ENCODE measurements around the gene MATCAP1. TPM values are rescaled to one million over a fixed set of nuclear protein-coding genes. Genes with fewer than 3 reads are reported as not detected.
A peak's percentile ranks its signal among the peaks of the same experiment; 100 is the strongest.

MATCAP1 gene
- total RNA-seq, 1 experiment from 2014 or later: 36.5 TPM

DNA sequence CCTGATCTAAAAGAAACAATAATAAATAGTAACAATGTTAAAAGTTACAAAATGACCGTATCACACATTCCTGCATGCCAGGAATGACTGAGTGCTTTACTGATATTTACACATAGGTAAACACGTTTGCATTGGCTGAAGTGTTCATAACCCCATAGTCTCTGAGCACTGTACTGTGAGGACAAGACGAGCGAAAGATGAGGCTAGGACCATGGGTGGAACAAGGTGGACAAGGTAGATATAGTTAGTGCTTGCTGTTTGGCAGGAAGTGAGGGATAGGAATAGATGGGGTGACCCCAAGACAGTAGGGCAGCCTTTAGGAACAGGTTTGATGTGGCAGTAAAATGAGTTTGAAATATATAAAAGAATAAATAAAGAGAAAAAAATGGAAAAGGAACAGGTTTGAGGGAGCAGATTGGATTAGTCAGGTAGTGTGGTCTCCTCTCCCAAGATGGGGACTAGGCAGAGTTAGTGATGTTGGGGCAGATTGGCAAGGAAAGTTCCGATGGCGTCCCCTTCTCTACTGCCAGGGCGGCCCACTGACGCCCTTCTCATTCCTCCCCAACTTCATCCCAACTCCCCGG, 7.7 kb upstream of the MATCAP1 start:
- no TSS peak for BruUV-seq (replicated peaks)
- intact Hi-C loops (cut with micrococcal nuclease; ENCODE audit: unreplicated experiment): no loop called here
- CTCF ChIA-PET: interaction anchor here (0.7 kb wide), 1 partner anchor 55 kb away, joined by 7 read pairs; no protein-coding TSS in a partner anchor
- H3K9me3 Mint-ChIP-seq (ENCODE audit: low read depth, unreplicated experiment): no peaks in the 10 kb centered on the region
- no peak for TF ChIP-seq CTCF (IDR thresholded peaks at IDR 0.05; ENCODE audit: unreplicated experiment)
- no peaks in the 10 kb centered on the region for H3K27me3 Mint-ChIP-seq (ENCODE audit: unreplicated experiment)
- no peak for DNase-seq
- H3K4me3 Mint-ChIP-seq (ENCODE audit: low read depth, unreplicated experiment): peak overlapping the region; percentile 87
- H3K36me3 Mint-ChIP-seq (ENCODE audit: insufficient read depth, unreplicated experiment): peaks cover 53% of the 10 kb centered on the region
- H3K4me1 Mint-ChIP-seq (ENCODE audit: low read depth, unreplicated experiment): peaks cover 30% of the 10 kb centered on the region
- H3K27ac Mint-ChIP-seq (ENCODE audit: unreplicated experiment): peak overlapping the region; percentile 82

DNA sequence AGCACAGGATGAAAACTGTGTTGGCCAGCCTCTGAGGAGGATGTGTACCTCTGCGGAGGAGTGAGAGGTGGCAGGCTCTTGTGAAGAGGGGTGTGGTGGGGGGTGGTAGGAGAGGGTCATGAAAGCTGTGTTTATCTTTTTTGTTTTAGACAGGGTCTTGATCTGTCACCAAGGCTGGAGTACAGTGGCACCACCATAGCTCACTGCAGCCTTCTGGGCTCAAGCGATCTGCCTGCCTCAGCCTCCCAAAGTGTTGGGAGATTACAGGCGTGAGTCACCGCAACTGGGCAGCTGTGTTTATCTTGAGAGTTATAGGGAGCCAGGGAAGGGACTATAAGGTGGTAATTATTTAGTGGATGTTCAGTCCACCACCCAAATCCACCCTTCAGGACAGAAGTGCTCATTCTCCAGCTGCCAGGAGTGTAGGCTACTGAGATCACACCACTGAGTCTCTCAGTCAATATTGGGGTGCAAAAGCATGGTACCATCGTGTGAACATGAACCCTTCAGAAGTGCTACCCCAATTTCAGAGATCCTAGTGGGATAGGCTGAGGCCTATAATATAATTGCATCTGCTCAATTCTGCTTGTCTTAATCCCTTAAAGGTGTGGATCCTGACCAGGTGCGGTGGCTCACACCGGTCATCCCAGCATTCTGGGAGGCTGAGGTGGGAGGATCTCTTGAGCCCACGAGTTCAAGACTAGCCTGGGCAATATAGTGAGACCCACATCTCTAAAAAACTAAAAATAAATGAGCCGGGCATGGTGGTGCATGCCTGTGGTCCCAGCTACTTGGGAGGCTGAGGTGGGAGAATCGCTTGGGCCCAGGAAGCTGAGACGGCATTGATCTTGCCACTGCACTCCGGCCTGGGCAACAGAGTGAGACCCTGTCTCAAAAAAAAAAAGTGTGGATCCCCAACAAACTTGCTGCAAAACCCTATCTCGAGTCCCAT, 7.0 kb upstream of the MATCAP1 start:
- BruUV-seq (replicated peaks): no TSS peak
- peaks cover 23% of the 10 kb centered on the region for H3K4me1 Mint-ChIP-seq (ENCODE audit: low read depth, unreplicated experiment)
- DNase-seq: no peak
- CTCF ChIA-PET: no interaction called here
- TF ChIP-seq CTCF (IDR thresholded peaks at IDR 0.05; ENCODE audit: unreplicated experiment): no peak
- peak overlapping the region; percentile 87 for H3K4me3 Mint-ChIP-seq (ENCODE audit: low read depth, unreplicated experiment)
- no peaks in the 10 kb centered on the region for H3K9me3 Mint-ChIP-seq (ENCODE audit: low read depth, unreplicated experiment)
- intact Hi-C loops (cut with micrococcal nuclease; ENCODE audit: unreplicated experiment): no loop called here
- H3K27ac Mint-ChIP-seq (ENCODE audit: unreplicated experiment): peak overlapping the region; percentile 82
- peaks cover under 1% of the 10 kb centered on the region for H3K27me3 Mint-ChIP-seq (ENCODE audit: unreplicated experiment)
- peaks cover 45% of the 10 kb centered on the region for H3K36me3 Mint-ChIP-seq (ENCODE audit: insufficient read depth, unreplicated experiment)

- Mint-ChIP-seq H3K4me1 (ENCODE audit: low read depth, unreplicated experiment) (peaks cover 29% of the 10 kb centered on the region), H3K4me3 (ENCODE audit: low read depth, unreplicated experiment) (no peak within 1 kb of the TSS), H3K27ac (ENCODE audit: unreplicated experiment) (no peak within 1 kb of the TSS), H3K27me3 (ENCODE audit: unreplicated experiment) (peaks cover 8% of the 10 kb centered on the region), H3K9me3 (ENCODE audit: low read depth, unreplicated experiment) (no peaks in the 10 kb centered on the region), H3K36me3 (ENCODE audit: insufficient read depth, unreplicated experiment) (peaks cover 38% of the 10 kb centered on the region)
- intact Hi-C loops (cut with micrococcal nuclease; ENCODE audit: unreplicated experiment): no loop called here
- BruUV-seq (replicated peaks): no TSS peak
- DNase-seq: no peak
- CTCF ChIA-PET: no interaction called here
- TF ChIP-seq CTCF (IDR thresholded peaks at IDR 0.05; ENCODE audit: unreplicated experiment): no peak
Observed at GRCh38 chr16:67190041-67190440, 6.3 kb upstream of the MATCAP1 start, which contains the start of gene EXOC3L1. EXOC3L1 (minus strand) TSS chr16:67190136; CDS start chr16:67189676, 460 bp downstream.

DNA sequence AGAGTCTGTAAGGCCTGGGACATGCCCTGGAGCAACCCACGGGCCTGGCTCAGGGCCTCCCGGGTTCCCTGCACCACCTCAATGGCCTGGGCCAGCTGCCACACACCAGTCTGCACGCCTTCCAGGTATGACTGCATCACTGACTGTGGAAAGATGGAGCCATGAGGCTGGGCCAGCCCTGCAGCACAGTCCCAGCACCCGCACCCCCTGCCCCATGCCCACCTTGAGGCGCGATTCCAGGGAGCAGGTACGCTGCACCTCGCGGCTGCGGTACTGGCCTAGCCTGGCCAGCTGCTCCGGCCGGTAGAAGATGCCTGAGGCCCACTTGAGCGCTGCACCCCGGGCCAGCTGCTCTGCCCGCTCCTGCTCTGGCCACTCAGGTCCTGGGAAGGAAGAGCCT, 5.0 kb upstream of the MATCAP1 start:
- BruUV-seq (replicated peaks): no TSS peak
- Mint-ChIP-seq H3K4me3 (ENCODE audit: low read depth, unreplicated experiment) (no peak overlapping the region), H3K27ac (ENCODE audit: unreplicated experiment) (no peak overlapping the region), H3K36me3 (ENCODE audit: insufficient read depth, unreplicated experiment) (peaks cover 26% of the 10 kb centered on the region), H3K9me3 (ENCODE audit: low read depth, unreplicated experiment) (no peaks in the 10 kb centered on the region), H3K27me3 (ENCODE audit: unreplicated experiment) (peaks cover 12% of the 10 kb centered on the region), H3K4me1 (ENCODE audit: low read depth, unreplicated experiment) (peaks cover 26% of the 10 kb centered on the region)
- CTCF ChIA-PET: interaction anchor here (0.7 kb wide), 2 partner anchors 37 to 383 kb away, joined by 3 read pairs; no protein-coding TSS in a partner anchor
- intact Hi-C loops (cut with micrococcal nuclease; ENCODE audit: unreplicated experiment): loop anchor here (5.0 kb wide), 2 partner anchors 171 to 241 kb away; no protein-coding TSS in a partner anchor
- no peak for DNase-seq
- TF ChIP-seq CTCF (IDR thresholded peaks at IDR 0.05; ENCODE audit: unreplicated experiment): no peak

All from Calu3 (cell line).